ENCODE results near the gene UBE2R2.
"Not testable (repeated sequence)": the region's sequence is repeated elsewhere in the genome, so short reads cannot be mapped to it uniquely, and the experiment has no call there.

Gene UBE2R2

GRCh38 chr9:33816327-33817252, at the start of gene UBE2R2:
Gene UBE2R2, plus strand, starts transcription at chr9:33817160. Its CDS starts 598 bp downstream, at chr9:33817758.
- TF ChIP-seq YY1 (IDR thresholded peaks at IDR 0.05; ENCODE audit: insufficient read depth, insufficient read length) (no peak), ZNF274 (IDR thresholded peaks at IDR 0.05; ENCODE audit: low read depth, low read length) (no peak), SUZ12 (IDR thresholded peaks at IDR 0.05; ENCODE audit: extremely low read depth, insufficient read depth, insufficient read length) (no peak)
- H3K36me3 ChIP-seq (ENCODE audit: insufficient read depth, insufficient read length, low read length), result no peaks in the 10 kb centered on the region
- H3K4me3 ChIP-seq (ENCODE audit: insufficient read length, low read depth), result peak within 1 kb of the TSS; percentile 93
- no peaks in the 10 kb centered on the region for H3K27me3 ChIP-seq (ENCODE audit: insufficient read depth, insufficient read length)
- H3K9ac ChIP-seq (ENCODE audit: insufficient read length, low read depth), result peak within 1 kb of the TSS; percentile 100
- peak; percentile 85 for DNase-seq (ENCODE audit: low read depth, low spot score)
- no peaks in the 10 kb centered on the region for H3K4me1 ChIP-seq (ENCODE audit: insufficient read depth, insufficient read length)
- no peaks in the 10 kb centered on the region for H3K9me3 ChIP-seq (ENCODE audit: insufficient read depth, low read length)

GRCh38 chr9:33770156-33770880, 46.6 kb upstream of the UBE2R2 start:
- H3K4me3 ChIP-seq (ENCODE audit: insufficient read length, low read depth); H3K27me3 ChIP-seq (ENCODE audit: insufficient read depth, insufficient read length); H3K4me1 ChIP-seq (ENCODE audit: insufficient read depth, insufficient read length); H3K36me3 ChIP-seq (ENCODE audit: insufficient read depth, insufficient read length, low read length); DNase-seq (ENCODE audit: low read depth, low spot score); H3K9me3 ChIP-seq (ENCODE audit: insufficient read depth, low read length); H3K9ac ChIP-seq (ENCODE audit: insufficient read length, low read depth): not testable (repeated sequence)

- H3K9ac ChIP-seq (ENCODE audit: insufficient read length, low read depth); H3K36me3 ChIP-seq (ENCODE audit: insufficient read depth, insufficient read length, low read length); H3K9me3 ChIP-seq (ENCODE audit: insufficient read depth, low read length); H3K4me3 ChIP-seq (ENCODE audit: insufficient read length, low read depth); H3K4me1 ChIP-seq (ENCODE audit: insufficient read depth, insufficient read length); H3K27me3 ChIP-seq (ENCODE audit: insufficient read depth, insufficient read length); DNase-seq (ENCODE audit: low read depth, low spot score): not testable (repeated sequence)
Measured at GRCh38 chr9:33773135-33773534, 43.8 kb upstream of the UBE2R2 start.

DNA sequence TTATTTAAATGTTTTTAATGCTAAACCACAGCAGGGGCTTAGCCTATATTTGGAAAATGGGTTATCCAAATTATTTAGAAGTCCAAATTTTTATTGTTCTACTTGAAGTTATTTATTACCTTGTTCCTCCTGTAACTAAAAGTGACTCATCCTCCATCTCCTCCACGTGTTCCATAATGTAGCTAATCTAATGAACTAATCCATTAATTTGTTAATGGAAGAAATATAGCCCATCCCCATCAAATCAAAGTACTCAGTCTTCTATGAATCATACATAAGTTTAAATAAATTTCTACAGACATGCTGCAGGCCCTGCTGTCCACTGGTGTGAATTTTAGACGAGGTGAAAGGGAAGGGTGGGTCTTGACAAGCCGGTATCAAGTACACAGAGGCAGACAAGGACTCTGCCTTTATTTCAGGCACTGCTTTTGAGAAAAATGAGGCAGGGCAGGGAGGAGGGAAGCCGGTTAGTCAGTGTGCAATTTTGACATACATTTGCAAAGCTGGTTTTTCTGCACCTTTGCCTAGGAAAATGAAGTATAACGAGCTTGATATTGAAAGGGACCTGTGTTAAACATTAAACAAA, 42.8 kb upstream of the UBE2R2 start:
- H3K9me3 ChIP-seq (ENCODE audit: insufficient read depth, low read length); H3K4me3 ChIP-seq (ENCODE audit: insufficient read length, low read depth); H3K36me3 ChIP-seq (ENCODE audit: insufficient read depth, insufficient read length, low read length); H3K4me1 ChIP-seq (ENCODE audit: insufficient read depth, insufficient read length); H3K27me3 ChIP-seq (ENCODE audit: insufficient read depth, insufficient read length); H3K9ac ChIP-seq (ENCODE audit: insufficient read length, low read depth); DNase-seq (ENCODE audit: low read depth, low spot score): not testable (repeated sequence)

DNA sequence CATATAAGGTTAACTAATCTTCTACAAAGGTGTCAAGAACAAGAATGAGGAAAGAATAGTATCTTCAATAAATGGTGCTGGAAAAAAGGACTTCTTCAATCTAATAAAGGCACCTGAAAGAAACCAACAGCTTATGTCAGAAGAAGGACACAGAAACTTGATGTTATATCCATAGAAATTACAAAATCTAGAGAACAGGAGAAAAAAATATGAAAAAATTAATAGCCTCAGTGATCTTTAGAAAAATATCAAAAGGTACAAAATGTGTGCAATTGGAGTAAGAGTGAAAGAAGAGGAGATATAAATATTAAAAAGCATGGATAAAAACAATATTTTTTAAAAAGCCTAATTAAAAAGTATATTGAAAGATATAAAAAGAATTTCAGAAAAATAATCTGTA, 40.4 kb upstream of the UBE2R2 start:
- Histone ChIP-seq H3K4me1 (ENCODE audit: insufficient read depth, insufficient read length) (no peaks in the 10 kb centered on the region), H3K9me3 (ENCODE audit: insufficient read depth, low read length) (no peaks in the 10 kb centered on the region), H3K9ac (ENCODE audit: insufficient read length, low read depth) (no peak overlapping the region), H3K4me3 (ENCODE audit: insufficient read length, low read depth) (no peak overlapping the region), H3K27me3 (ENCODE audit: insufficient read depth, insufficient read length) (no peaks in the 10 kb centered on the region), H3K36me3 (ENCODE audit: insufficient read depth, insufficient read length, low read length) (no peaks in the 10 kb centered on the region)
- no peak for TF ChIP-seq SUZ12 (IDR thresholded peaks at IDR 0.05; ENCODE audit: extremely low read depth, insufficient read depth, insufficient read length)
- no peak for TF ChIP-seq ZNF274 (IDR thresholded peaks at IDR 0.05; ENCODE audit: low read depth, low read length)
- TF ChIP-seq YY1 (IDR thresholded peaks at IDR 0.05; ENCODE audit: insufficient read depth, insufficient read length), result no peak
- no peak for DNase-seq (ENCODE audit: low read depth, low spot score)

- DNase-seq (ENCODE audit: low read depth, low spot score), result peak; percentile 50
- Histone ChIP-seq H3K9ac (ENCODE audit: insufficient read length, low read depth) (peak overlapping the region; percentile 27), H3K4me1 (ENCODE audit: insufficient read depth, insufficient read length) (no peaks in the 10 kb centered on the region), H3K36me3 (ENCODE audit: insufficient read depth, insufficient read length, low read length) (no peaks in the 10 kb centered on the region), H3K27me3 (ENCODE audit: insufficient read depth, insufficient read length) (no peaks in the 10 kb centered on the region), H3K9me3 (ENCODE audit: insufficient read depth, low read length) (no peaks in the 10 kb centered on the region), H3K4me3 (ENCODE audit: insufficient read length, low read depth) (no peak overlapping the region)
- TF ChIP-seq YY1 (IDR thresholded peaks at IDR 0.05; ENCODE audit: insufficient read depth, insufficient read length) (no peak), SUZ12 (IDR thresholded peaks at IDR 0.05; ENCODE audit: extremely low read depth, insufficient read depth, insufficient read length) (no peak), ZNF274 (IDR thresholded peaks at IDR 0.05; ENCODE audit: low read depth, low read length) (no peak)
Measured at GRCh38 chr9:33778700-33779351, 38.1 kb upstream of the UBE2R2 start.

- no peaks in the 10 kb centered on the region for H3K9me3 ChIP-seq (ENCODE audit: insufficient read depth, low read length)
- no peaks in the 10 kb centered on the region for H3K4me1 ChIP-seq (ENCODE audit: insufficient read depth, insufficient read length)
- DNase-seq (ENCODE audit: low read depth, low spot score), result no peak
Measured at GRCh38 chr9:33780276-33780675, 36.7 kb upstream of the UBE2R2 start.

More at GRCh38 chr9:33780276-33780675, 36.7 kb upstream of the UBE2R2 start:
- H3K4me3 ChIP-seq (ENCODE audit: insufficient read length, low read depth), result no peak overlapping the region
- no peak for TF ChIP-seq SUZ12 (IDR thresholded peaks at IDR 0.05; ENCODE audit: extremely low read depth, insufficient read depth, insufficient read length)
- TF ChIP-seq ZNF274 (IDR thresholded peaks at IDR 0.05; ENCODE audit: low read depth, low read length), result no peak
- TF ChIP-seq YY1 (IDR thresholded peaks at IDR 0.05; ENCODE audit: insufficient read depth, insufficient read length), result no peak
- no peaks in the 10 kb centered on the region for H3K27me3 ChIP-seq (ENCODE audit: insufficient read depth, insufficient read length)
- no peak overlapping the region for H3K9ac ChIP-seq (ENCODE audit: insufficient read length, low read depth)
- H3K36me3 ChIP-seq (ENCODE audit: insufficient read depth, insufficient read length, low read length), result no peaks in the 10 kb centered on the region
